Measurements from ENCODE around the gene CHD1L.
"Not testable (repeated sequence)": the region's sequence is repeated elsewhere in the genome, so short reads cannot be mapped to it uniquely, and the experiment has no call there.

The CHD1L gene

GRCh38 chr1:147231032-147231431 lies 11.5 kb upstream of the CHD1L start:
- DNase-seq (ENCODE audit: low read depth in 1 of 2, low spot score in 1 of 2) = not testable (repeated sequence)

GRCh38 chr1:147233903-147234302 lies 8.6 kb upstream of the CHD1L start:
- DNase-seq (ENCODE audit: low read depth in 1 of 2, low spot score in 1 of 2) = not testable (repeated sequence)

GRCh38 chr1:147235822-147236221 lies 6.7 kb upstream of the CHD1L start:
- DNase-seq (ENCODE audit: low read depth in 1 of 2, low spot score in 1 of 2) = no peak

DNA sequence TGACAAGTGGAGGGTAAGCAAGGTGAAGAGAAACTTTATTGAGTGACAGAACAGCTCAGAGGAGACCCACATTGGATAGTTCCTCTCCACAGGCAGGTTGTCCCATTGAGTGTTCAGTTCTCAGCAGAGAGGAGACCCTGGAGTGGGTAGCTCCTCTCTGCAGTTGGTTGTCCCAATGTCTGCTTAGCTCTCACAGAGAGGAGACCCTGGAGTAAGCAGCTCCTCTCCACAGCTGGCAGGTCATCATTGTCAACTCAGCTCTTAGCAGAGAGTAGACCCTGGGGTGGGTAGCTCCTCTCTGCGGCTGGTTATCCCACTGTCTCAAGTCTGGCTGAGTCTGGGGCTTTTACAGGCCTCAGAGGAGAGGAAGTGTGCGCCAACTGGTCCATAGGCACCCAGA lies 6.0 kb upstream of the CHD1L start:
- DNase-seq (ENCODE audit: low read depth in 1 of 2, low spot score in 1 of 2) = no peak

DNA sequence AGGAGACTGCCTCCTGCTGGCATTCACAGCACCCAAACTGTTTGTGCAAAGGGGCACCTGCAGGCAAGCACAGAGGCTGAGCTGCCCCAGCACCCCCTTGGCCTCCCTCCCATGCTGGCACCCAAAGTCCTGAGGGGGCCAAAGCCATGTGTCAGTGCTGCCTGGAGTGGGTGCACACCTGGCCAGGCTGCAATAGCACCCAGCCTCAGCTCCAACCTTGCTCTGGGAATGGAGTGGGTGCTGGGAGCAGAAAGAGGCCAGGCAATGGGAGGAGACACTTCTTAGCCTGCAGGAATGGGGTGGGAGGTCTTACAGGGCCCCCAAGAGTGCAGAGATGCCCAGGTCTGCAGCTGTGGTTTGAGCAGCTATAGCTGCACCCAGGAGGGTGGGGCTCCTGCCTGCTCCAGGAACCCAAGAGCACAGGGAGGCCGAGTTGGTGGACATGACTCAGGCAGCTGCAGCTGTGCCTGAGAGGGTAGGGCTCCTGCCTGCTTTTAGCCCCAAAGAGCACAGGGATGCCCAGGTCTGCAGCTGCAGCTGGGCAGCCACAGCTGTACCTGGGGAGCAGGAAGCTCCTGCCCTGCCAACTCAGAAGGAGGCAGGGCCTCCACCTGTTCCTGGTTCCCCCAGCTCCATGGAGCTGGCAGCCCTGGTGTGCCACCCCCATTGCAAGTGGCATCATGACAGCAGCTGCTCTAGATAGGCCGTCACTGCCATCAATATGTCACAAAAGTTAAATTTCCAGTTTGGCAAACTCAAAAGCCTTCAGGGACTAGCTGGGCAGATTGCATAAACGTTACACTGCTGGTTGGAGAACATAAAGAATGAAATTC lies 5.3 kb upstream of the CHD1L start:
- no peak for DNase-seq (ENCODE audit: low read depth in 1 of 2, low spot score in 1 of 2)

GRCh38 chr1:147238053-147238902 lies 4.2 kb upstream of the CHD1L start:
- DNase-seq (ENCODE audit: low read depth in 1 of 2, low spot score in 1 of 2) = no peak

GRCh38 chr1:147238925-147239820 lies 3.3 kb upstream of the CHD1L start:
- no peak for DNase-seq (ENCODE audit: low read depth in 1 of 2, low spot score in 1 of 2)

GRCh38 chr1:147240131-147240721 lies 2.3 kb upstream of the CHD1L start:
- DNase-seq (ENCODE audit: low read depth in 1 of 2, low spot score in 1 of 2) = not testable (repeated sequence)

DNA sequence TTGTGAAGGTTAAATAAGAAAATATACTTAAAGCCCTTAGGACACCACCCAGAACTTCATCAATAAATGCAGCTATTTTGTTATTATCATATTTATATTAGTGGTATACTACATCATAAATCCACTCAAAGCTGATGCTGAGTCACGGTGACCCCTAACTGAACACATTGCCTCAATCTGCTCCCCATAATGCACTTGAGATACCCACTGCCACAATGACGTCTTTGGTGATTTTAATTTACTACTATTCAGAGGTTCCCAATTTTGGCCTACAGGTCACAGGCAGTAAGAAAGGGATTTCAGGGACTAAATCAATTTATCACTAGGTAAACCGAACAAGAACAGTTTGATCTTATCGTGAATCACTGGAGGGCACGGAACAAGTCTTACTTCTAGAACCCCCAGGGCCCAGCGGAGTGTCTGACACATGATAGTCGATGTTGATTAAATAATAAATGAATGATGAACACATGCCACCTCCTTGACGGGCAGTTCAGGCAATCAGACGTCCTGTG lies 493 bp upstream of the CHD1L start:
- DNase-seq (ENCODE audit: low read depth in 1 of 2, low spot score in 1 of 2) = no peak

DNA sequence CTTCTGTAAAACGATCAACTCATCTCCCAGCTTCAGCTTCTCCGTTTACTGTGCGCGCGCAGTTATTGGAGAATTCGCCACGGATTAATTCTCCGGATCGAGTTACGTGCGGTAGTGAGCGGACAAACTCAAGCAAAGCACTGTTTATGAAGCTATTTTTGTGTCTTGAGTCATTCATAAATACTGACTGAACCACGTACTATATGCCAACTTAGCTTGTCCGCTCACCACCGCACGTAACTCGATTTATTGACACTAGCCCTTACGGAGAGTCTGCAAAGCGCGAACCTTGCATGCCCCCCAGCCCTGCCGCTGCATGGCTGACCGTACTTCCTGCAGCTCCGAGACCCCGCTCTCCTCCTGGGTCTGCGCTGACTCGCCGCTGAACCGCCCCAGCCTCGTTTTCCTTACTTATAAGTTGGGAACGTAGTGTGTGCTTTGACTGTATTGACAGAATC lies 773 bp downstream of the CHD1L start:
- no peak for DNase-seq (ENCODE audit: low read depth in 1 of 2, low spot score in 1 of 2)

DNA sequence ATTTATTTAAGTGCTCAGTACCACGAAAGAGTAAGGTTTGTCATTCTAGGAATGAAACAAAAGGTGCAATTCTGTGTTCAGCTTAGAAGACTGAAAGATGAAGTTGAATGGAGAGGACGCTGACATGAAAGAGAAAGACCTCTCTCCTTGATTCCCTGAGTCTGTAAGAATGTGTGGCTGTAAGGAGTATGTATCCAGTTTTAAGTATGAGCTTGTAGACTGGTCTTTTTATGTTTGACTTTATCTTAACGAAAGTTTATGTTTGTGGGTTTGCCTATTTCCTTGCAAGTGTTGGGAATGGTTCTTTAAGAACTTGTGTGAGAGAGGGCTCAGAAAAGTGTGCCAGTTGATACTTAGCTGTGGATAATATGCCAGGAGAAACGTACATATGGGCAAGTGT lies 1.4 kb downstream of the CHD1L start:
- no peak for DNase-seq (ENCODE audit: low read depth in 1 of 2, low spot score in 1 of 2)

DNA sequence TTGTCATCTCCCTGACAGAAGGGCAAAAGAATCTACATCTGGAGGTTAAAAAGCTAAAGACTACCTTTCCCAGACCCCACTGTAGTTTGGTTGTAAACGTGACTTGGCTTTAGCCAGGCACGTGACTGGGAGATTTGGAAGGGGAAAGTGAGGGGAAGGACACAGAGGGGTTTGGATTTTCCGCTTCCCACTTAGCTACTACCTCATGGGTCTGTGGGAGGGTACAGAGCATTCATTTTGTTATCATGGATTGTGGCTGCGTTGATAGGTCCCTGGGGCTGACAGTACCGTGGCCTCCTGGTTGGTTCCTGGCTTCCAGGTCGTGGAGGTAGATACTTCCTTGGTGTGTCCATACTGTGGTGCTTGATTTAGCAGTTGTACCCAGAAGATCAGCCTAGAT lies 2.6 kb downstream of the CHD1L start:
- DNase-seq (ENCODE audit: low read depth in 1 of 2, low spot score in 1 of 2) = no peak

DNA sequence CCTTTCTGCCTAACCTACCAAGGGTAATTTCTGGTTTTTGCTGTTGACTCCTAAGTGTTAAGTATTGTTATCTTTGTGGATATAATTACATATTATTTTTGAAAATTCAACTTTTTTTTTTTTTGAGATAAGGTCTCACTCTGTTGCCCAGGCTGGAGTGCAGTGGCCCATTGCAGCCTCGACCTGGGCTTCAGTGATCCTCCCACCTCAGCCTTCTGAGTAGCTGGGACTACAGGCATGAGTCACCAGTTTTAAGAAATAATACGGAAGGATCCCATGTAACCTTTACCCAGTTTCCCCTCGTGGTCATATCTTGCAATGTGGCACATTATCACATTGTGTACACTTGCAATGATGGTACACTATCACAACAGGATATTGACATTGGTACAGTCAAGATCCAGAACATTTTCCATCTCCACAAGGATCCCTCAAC lies 3.1 kb downstream of the CHD1L start:
- DNase-seq (ENCODE audit: low read depth in 1 of 2, low spot score in 1 of 2) = no peak

DNA sequence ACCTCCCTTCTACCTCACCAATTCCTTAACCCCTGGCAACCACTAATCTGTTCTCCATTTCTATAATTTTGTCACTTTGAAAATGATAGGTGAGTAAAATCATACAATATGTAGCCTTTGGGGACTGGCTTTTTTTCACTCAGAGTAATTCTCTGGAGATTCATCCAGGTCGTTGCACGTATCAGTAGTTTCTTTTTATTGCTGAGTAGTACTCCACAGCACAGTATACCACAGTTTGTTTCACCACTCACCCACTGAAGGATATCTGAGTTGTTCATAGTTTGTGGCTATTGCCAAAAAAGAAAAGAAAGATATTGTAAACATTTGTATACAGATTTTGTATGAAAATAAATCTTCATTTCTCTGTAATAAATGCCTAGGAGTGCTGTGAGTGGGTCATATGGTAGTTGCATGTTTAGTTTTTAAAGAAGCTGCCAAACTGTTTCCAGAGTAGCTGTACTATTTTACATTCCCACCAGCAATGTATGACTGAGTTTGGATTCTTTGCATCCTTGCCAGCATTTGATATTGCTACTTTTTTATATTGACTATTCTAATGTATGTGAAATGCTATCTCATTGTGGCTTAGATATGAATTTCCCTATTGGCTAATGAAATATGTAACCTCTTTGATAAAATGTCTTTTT lies 3.7 kb downstream of the CHD1L start:
- DNase-seq (ENCODE audit: low read depth in 1 of 2, low spot score in 1 of 2) = no peak

GRCh38 chr1:147246910-147247655 lies 4.6 kb downstream of the CHD1L start:
- no peak for DNase-seq (ENCODE audit: low read depth in 1 of 2, low spot score in 1 of 2)

DNA sequence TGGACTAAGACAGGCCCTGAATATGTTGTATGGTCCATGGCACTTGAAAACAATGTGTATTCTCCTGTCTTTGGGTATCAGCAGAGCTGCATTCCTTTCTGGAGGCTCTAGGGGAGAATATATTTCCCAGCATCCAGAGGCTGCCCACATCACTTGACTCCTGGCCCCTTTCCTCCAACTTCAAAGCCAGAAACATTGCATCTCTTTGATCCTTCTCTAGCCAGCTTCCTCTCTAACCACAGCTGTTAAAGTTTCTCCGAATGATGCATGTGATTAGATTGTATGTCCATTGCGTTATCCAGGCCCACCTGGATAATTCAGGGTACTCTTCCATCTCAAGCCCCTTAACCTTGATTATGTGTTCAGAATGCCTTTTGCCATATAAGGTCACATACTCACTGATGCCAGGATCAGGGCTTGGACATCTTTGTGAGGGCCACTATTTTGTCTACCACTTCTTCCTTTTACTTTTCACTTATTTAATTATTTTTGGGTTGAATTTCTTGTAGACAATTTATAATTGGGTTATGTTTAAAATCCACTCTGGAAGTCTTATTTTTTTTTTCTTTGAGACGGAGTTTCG lies 5.3 kb downstream of the CHD1L start:
- no peak for DNase-seq (ENCODE audit: low read depth in 1 of 2, low spot score in 1 of 2)

GRCh38 chr1:147252540-147252939 lies 10.1 kb downstream of the CHD1L start:
- DNase-seq (ENCODE audit: low read depth in 1 of 2, low spot score in 1 of 2) = no peak

- DNase-seq (ENCODE audit: low read depth in 1 of 2, low spot score in 1 of 2) = no peak
Measured at GRCh38 chr1:147260956-147261355, 18.5 kb downstream of the CHD1L start.
